Hepatocyte (in vitro differentiated cells): ENCODE results near the gene FAM3C. TPM values are rescaled to one million over a fixed set of nuclear protein-coding genes. Genes with fewer than 3 reads are reported as not detected.
A peak's percentile ranks its signal among the peaks of the same experiment; 100 is the strongest.
"Not testable (repeated sequence)": the region's sequence is repeated elsewhere in the genome, so short reads cannot be mapped to it uniquely, and the experiment has no call there.

Experiments used
- DNase-seq: peaks from one replicate; pipeline ENCODE4 v3.0.0-alpha.2; 2016; ENCODE audit warnings: low spot score
- H2AFZ ChIP-seq: fragments of 200-600 bp; sonication (generic); 2 replicates; pipeline ENCODE4 v1.6.0; 2016; ENCODE audit warnings: antibody characterized with exemption, mild to moderate bottlenecking
- H3K27ac ChIP-seq: fragments of 200-600 bp; sonication (generic); 2 replicates; pipeline ENCODE4 v1.5.1; 2016; ENCODE audit warnings: mild to moderate bottlenecking
- H3K27me3 ChIP-seq: fragments of 200-600 bp; sonication (generic); 2 replicates; pipeline ENCODE4 v1.6.1; 2016
- H3K36me3 ChIP-seq: fragments of 200-600 bp; sonication (generic); replicated peaks from 2 replicates; pipeline ENCODE4 v1.5.1; 2016; ENCODE audit warnings: low read depth; ENCODE audit not compliant: insufficient read depth
- H3K4me1 ChIP-seq: fragments of 200-600 bp; sonication (generic); 2 replicates; pipeline ENCODE4 v1.5.1; 2016; ENCODE audit warnings: mild to moderate bottlenecking, moderate library complexity; ENCODE audit not compliant: insufficient read depth
- H3K4me2 ChIP-seq: fragments of 200-600 bp; sonication (generic); 2 replicates; pipeline ENCODE4 v1.6.0; 2016
- H3K4me3 ChIP-seq: fragments of 200-600 bp; sonication (generic); 2 replicates; pipeline ENCODE4 v1.5.1; 2016; ENCODE audit warnings: mild to moderate bottlenecking
- H3K79me2 ChIP-seq: fragments of 200-600 bp; sonication (generic); 2 replicates; pipeline ENCODE4 v1.6.0; 2017; ENCODE audit warnings: mild to moderate bottlenecking
- H3K9me2 ChIP-seq: fragments of 200-600 bp; sonication (generic); replicated peaks from 2 replicates; pipeline ENCODE4 v1.6.0; 2017; ENCODE audit warnings: mild to moderate bottlenecking; ENCODE audit not compliant: insufficient read depth
- H3K9me3 ChIP-seq: fragments of 200-600 bp; sonication (generic); 2 replicates; pipeline ENCODE4 v1.5.1; 2016; ENCODE audit warnings: low read depth, mild to moderate bottlenecking
- H4K20me1 ChIP-seq: fragments of 200-600 bp; sonication (generic); 2 replicates; pipeline ENCODE4 v1.6.0; 2016; ENCODE audit warnings: mild to moderate bottlenecking; ENCODE audit not compliant: insufficient read depth, poor library complexity, severe bottlenecking
- EZH2 ChIP-seq: fragments of 200-600 bp; sonication (generic); IDR thresholded peaks from 2 replicates; pipeline ENCODE4 v1.6.1; 2016; ENCODE audit warnings: antibody characterized with exemption, mild to moderate bottlenecking, borderline replicate concordance
- EZH2phosphoT487 ChIP-seq: fragments of 200-600 bp; sonication (generic); IDR thresholded peaks from one replicate; pipeline ENCODE4 v1.6.1; 2018; ENCODE audit warnings: antibody characterized with exemption, mild to moderate bottlenecking, low read depth, moderate library complexity; ENCODE audit not compliant: unreplicated experiment, severe bottlenecking
- whole genome bisulfite sequencing: methylation state at CpG from one replicate; pipeline ENCODE4 v1.1.6; 2016; ENCODE audit warnings: low lambda C conversion rate; ENCODE audit errors: missing lambda C conversion rate; 5-methylcytosine and 5-hydroxymethylcytosine counted together
- polyA plus RNA-seq: library from polyadenylated mRNA; unstranded; fragments of >200 nt; fragmentation: Nextera tagmentation; extraction: Ambion mirVana; gene quantifications from 2 replicates; pipeline ENCODE4 v1.2.1, GENCODE V29; 2016
- total RNA-seq: library from RNA; depleted of rRNA; stranded (reverse); fragments of >200 nt; gene quantifications from 2 replicates; pipeline ENCODE4 v1.2.3, GENCODE V29; 2014
- TF ChIP-seq, protein P1 (sequence below): fragments of 200-600 bp; sonication (generic); IDR thresholded peaks from 2 replicates; pipeline ENCODE4 v1.5.1; 2016; ENCODE audit warnings: antibody characterized with exemption, mild to moderate bottlenecking; ENCODE audit not compliant: poor library complexity

The FAM3C gene
- total and polyA plus RNA-seq, 2 experiments from 2014 or later = 119 to 127 TPM

DNA sequence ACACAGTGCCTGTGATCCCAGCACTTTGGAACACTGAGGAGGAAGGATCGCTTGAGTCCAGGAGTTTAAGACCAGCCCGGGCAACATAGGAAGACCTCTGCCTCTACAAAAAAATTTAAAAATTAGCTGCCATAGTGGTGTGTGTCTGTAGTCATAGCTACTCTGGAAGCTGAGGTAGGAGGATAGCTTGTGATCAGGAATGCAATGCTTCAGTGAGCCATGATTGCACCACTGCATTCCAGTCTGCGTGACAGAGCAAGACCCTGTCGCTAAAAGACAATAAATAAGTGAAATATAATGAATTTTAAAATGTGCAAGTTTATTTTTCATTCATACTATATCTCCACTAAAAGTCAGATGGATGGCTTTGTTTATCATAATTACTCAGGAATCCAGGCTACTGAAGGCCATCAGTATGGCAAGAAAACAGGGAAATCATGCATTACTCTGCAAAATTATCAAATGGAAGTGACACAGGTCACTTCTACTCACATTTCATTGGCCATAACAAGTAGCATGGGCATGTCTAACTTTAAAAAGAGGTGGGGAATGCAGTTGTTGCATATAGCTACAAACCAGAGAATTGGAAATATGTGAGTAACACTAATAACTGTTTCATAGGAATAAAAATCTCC, 32.9 kb upstream of the FAM3C start:
- Histone ChIP-seq H3K9me2 (no peaks in the 10 kb centered on the region), H3K27ac (no peak overlapping the region), H3K27me3 (no peaks in the 10 kb centered on the region), H3K4me3 (no peak overlapping the region), H3K79me2 (no peaks in the 10 kb centered on the region), H3K9me3 (no peaks in the 10 kb centered on the region), H2AFZ (no peak overlapping the region), H4K20me1 (no peaks in the 10 kb centered on the region), H3K4me1 (peaks cover 3% of the 10 kb centered on the region), H3K36me3 (no peaks in the 10 kb centered on the region), H3K4me2 (no peak overlapping the region)
- WGBS = 58% methylated on average over 4 of the region's 4 CpGs
- TF ChIP-seq, protein P1, sequence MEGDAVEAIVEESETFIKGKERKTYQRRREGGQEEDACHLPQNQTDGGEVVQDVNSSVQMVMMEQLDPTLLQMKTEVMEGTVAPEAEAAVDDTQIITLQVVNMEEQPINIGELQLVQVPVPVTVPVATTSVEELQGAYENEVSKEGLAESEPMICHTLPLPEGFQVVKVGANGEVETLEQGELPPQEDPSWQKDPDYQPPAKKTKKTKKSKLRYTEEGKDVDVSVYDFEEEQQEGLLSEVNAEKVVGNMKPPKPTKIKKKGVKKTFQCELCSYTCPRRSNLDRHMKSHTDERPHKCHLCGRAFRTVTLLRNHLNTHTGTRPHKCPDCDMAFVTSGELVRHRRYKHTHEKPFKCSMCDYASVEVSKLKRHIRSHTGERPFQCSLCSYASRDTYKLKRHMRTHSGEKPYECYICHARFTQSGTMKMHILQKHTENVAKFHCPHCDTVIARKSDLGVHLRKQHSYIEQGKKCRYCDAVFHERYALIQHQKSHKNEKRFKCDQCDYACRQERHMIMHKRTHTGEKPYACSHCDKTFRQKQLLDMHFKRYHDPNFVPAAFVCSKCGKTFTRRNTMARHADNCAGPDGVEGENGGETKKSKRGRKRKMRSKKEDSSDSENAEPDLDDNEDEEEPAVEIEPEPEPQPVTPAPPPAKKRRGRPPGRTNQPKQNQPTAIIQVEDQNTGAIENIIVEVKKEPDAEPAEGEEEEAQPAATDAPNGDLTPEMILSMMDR = no peak
- TF ChIP-seq EZH2phosphoT487 (no peak), EZH2 (no peak)
- DNase-seq = no peak

DNA sequence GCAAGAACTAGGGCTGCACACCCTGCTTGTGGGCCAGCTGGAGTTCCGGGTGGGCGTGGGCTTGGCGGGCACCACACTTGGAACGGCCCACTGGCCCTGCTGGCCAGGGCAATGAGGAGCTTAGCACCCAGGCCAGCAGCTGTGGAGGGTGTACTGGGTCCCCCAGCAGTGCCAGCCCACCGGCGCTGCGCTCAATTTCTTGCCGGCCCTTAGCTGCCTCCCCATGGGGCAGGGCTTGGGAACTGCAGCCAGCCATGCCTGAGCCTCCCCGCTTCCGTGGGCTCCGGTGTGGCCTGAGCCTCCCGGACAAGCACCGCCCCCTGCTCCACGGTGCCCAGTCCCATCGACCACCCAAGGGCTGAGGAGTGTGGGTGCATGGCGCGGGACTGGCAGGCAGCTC, 25.6 kb upstream of the FAM3C start:
- H3K9me3 ChIP-seq, H2AFZ ChIP-seq, H3K27me3 ChIP-seq, H3K36me3 ChIP-seq, H3K9me2 ChIP-seq, H3K4me2 ChIP-seq, DNase-seq, H3K4me3 ChIP-seq, H4K20me1 ChIP-seq, H3K79me2 ChIP-seq: not testable (repeated sequence)
- Histone ChIP-seq H3K4me1 (peaks cover 11% of the 10 kb centered on the region), H3K27ac (peak overlapping the region; percentile 88)
- 97% methylated on average over 15 of the region's 17 CpGs for WGBS

DNA sequence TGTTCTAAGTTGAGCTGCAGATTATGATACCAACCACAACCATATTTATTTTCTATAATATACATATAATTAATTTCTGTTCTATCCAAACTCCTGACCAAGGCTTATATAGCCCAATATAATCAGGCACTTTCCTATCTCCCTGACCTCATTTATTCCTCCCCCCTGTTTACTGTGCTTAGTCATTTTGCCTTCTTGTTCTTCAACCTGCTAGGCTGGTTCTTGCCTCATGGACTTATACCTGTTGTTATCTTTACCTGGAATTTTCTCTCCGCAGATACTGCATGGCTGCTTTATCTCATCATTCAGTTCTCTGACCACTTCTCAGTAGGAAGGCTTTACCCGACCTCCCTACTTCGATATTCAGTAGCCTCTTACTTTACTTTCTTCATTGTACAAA, 24.9 kb upstream of the FAM3C start:
- Histone ChIP-seq H3K9me2 (no peaks in the 10 kb centered on the region), H3K4me3 (no peak overlapping the region), H3K36me3 (no peaks in the 10 kb centered on the region), H3K9me3 (no peaks in the 10 kb centered on the region), H3K4me1 (peaks cover 11% of the 10 kb centered on the region), H2AFZ (no peak overlapping the region), H3K4me2 (peak overlapping the region; percentile 48), H3K27me3 (no peaks in the 10 kb centered on the region), H3K27ac (peak overlapping the region; percentile 88), H4K20me1 (no peaks in the 10 kb centered on the region), H3K79me2 (no peaks in the 10 kb centered on the region)
- DNase-seq = peak; percentile 62
- TF ChIP-seq EZH2phosphoT487 (no peak), EZH2 (no peak)
- TF ChIP-seq, protein P1 = no peak
- 43% methylated on average over 3 of the region's 3 CpGs for WGBS

DNA sequence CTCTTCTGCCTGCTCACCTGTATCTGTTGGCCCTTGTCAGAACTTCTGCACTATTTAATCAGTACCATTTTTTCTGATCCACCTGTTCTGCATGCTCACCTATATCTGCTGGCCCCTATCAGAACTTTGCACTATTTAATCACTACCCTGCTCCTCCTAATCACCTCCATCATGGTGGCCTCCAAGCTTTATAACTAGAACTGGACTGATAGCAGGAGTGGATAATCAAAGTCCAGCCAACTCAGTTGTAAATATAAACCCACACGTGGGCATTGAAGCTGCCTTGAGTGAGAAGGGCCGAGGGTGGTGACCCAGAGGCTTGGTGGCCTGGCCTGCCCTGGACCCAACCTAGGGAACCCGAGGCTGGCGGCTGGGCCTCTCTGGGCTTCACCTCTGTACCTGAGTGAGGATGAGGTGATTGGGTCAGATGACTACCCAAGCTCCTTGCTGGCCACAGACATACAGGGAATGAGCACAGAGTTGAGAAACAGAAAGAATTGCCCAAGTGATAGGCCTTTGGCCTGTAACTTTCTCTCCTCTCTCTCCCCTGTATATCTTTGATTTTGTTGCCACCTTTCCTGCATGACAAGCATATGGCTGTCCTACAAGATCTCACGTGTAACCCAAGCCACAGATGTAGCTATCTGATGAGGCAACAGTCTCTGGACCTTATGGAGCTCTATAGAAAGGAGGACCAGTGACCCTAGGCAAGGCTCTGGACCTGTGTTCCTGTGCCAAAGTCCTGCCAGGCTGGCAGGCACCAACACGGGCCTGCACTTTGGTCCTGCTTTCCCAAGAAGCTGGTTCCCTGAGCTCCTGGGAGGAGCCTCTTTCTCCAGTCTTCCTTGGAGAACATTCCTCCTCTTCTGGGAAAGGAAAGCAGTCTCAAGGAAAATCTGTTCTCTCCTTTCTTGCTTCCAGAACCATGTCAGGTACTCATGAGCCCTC, 23.4 kb upstream of the FAM3C start:
- Histone ChIP-seq H3K4me1 (peaks cover 11% of the 10 kb centered on the region), H3K4me3 (no peak overlapping the region), H3K9me3 (no peaks in the 10 kb centered on the region), H3K36me3 (no peaks in the 10 kb centered on the region), H3K79me2 (no peaks in the 10 kb centered on the region), H3K27ac (peak overlapping the region; percentile 75), H4K20me1 (no peaks in the 10 kb centered on the region), H3K27me3 (no peaks in the 10 kb centered on the region), H2AFZ (no peak overlapping the region), H3K4me2 (no peak overlapping the region), H3K9me2 (no peaks in the 10 kb centered on the region)
- DNase-seq = peak; percentile 52
- 71% methylated on average over 6 of the region's 6 CpGs for WGBS
- no peak for TF ChIP-seq EZH2
- TF ChIP-seq, protein P1 = no peak
- no peak for TF ChIP-seq EZH2phosphoT487
